GM19023 (cell line): ENCODE measurements around the gene SECISBP2.
"Not testable (repeated sequence)": the region's sequence is repeated elsewhere in the genome, so short reads cannot be mapped to it uniquely, and the experiment has no call there.

Experiments used
- ATAC-seq: cut with Tn5 transposase; IDR thresholded peaks from one replicate; pipeline ENCODE4 v1.9.1; 2021; ENCODE audit warnings: mild to moderate bottlenecking, moderate library complexity; ENCODE audit not compliant: unreplicated experiment

SECISBP2 gene

DNA sequence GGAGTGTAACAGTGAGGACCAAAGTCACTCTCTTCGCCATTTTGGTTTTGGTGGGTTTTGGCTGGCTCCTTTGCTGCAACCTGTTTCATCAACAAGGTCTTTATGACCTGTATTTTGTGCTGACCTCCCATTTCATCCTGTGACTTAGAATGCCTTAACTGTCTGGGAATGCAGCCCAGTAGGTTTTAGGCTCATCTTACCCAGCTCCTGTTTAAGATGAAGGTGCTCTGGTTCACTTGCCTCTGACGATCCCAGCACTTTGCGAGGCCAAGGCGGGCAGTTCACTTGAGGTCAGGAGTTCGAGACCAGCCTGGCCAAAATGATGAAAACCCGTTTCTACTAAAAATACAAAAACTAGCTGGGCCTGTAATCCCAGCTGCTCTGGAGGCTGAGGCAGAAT is 9.1 kb upstream of the SECISBP2 start:
- ATAC-seq, result no peak

GRCh38 chr9:89309608-89310474 is 8.5 kb upstream of the SECISBP2 start:
- ATAC-seq, result no peak

DNA sequence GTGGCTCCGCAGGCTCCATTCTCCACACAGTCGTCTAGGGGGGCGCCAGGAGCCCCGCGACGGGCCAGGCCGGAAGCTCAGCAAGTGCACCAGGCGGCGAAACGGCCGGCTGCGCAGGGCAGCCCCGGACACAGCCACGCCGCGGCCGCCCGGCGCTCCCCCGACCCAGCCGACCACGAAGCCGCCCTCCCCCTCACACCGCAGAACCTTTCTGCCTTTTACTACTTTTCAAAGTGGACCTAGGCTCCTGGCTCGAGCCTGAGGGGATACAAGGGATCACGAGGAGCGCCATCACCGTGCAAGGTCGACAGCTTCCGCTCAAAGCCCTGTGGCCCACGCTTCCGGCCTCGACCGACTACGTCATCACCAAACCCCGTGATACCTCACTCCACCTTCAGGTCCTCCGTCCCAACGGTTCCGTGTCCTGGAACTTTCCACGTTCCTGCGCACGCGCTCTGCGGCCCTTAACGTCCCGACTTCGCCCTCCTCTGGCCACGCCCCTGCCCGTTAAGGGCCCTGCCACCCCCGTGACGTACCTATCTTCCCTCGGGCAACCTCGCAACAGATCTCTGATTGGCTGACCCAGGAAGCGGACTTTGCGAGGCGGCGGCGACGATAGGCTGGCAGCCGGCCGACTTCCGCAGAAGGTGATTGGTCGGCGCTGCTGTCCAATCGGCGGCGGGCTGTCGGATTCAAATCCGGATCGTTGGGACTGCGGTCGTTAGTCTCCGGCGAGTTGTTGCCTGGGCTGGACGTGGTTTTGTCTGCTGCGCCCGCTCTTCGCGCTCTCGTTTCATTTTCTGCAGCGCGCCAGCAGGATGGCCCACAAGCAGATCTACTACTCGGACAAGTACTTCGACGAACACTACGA is 7.6 kb upstream of the SECISBP2 start, which contains the start of gene CKS2:
Gene CKS2 (plus strand): TSS at position 721 of the 871 bp plus-strand sequence. CDS start 98 bp downstream, at position 819.
- ATAC-seq, result peak; percentile 93

GRCh38 chr9:89311346-89312221 is 6.7 kb upstream of the SECISBP2 start:
- ATAC-seq, result peak; percentile 1

GRCh38 chr9:89312222-89312571 is 6.1 kb upstream of the SECISBP2 start:
- no peak for ATAC-seq

- no peak for ATAC-seq
These were observed 4.5 kb upstream of the SECISBP2 start for GRCh38 chr9:89313842-89314241.

- ATAC-seq, result no peak
These were observed 3.3 kb upstream of the SECISBP2 start for GRCh38 chr9:89314955-89315354.

DNA sequence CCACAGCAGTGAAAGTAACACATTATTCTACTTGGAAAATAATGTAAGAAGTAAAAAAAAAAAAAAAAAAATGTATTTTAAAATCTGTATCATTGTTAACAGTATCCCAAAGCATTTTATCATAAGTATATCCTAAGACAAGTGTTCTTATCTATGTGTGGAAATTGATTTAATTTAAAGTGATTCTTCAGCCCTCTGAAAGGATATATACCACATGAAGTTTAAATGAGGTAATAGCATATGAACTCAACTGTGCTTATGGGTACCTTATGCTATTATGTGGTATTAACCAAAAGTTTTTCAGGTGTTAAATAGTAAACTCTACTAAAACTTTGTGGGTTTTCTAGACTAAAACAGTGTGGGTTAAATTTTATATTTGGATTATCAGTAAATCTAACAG is 2.8 kb upstream of the SECISBP2 start:
- no peak for ATAC-seq

DNA sequence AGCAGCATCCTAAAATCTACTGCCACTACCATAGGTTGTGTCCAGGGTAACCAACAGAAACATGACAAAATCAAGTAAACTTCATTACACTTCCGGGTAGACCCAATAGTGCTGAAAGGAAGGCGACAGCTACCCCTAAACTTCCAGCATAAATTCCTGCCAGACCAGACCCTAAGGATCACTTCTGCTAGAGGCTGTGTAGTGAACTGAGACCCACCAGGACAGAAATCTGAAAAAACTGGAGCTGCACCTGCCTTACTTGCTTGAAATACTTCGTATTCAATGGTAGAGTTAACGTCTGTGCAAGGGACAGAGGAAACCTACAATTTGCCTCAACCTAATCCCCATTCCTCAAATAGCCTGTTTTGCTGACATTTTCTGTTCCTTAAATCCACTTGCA is 1.0 kb upstream of the SECISBP2 start:
- no peak for ATAC-seq

DNA sequence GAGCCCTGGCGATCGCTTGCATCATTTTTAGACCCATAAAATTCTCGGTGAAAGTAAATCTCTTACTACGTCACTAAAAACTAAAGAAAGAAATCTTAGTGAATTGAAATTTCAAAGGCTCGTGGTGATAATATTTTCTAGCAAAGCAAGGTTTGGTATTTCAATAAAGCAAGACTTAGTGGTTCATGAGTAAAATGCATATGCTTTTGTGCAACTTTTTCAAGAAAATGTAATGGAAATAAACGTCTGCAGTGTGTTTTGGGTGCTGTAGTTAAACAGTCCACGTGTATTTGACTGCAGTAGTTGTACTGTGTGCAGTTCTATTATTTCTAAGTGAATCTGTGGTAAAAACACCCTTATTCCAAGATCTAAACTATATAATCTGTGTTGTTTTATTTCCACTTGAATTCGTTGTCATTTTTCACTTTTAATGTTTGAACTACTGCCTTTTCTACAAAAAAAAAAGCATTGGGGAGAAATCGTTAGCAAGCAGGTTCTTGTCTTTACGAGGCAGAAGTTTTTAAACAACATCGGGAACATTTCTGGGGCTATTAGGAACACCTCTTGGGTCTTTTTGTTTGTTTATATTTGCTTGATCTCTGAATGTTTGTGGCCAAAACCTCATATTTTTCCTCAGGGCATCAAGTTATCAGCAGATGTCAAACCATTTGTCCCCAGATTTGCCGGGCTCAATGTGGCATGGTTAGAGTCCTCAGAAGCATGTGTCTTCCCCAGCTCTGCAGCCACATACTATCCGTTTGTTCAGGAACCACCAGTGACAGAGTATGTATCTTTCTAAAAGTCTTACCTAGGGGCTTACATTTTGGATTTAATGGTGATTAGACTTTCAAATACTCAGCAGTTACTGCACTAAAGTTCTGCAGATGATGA is 960 bp downstream of the SECISBP2 start:
- ATAC-seq, result no peak

GRCh38 chr9:89323390-89323789 is 5.1 kb downstream of the SECISBP2 start:
- ATAC-seq, result no peak

- ATAC-seq, result no peak
These were observed 7.4 kb downstream of the SECISBP2 start for GRCh38 chr9:89325733-89326132.

DNA sequence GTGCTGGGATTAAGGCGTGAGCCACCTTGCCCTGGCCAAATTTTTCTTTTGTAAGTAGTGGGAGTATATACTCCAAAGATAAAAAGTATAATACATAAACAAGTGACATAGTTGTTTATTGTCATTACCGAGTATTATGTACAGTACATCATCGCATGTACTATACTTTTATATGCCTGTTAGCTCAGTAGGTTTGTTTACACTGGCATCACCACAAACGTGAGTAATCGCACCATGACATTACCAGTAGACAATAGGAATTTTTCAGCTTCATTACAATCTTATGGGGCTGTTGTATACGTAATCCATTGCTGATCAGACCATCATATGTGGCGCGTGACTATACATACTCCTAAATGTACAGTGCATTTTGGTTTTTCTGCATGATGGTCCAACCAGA is 9.8 kb downstream of the SECISBP2 start:
- no peak for ATAC-seq

DNA sequence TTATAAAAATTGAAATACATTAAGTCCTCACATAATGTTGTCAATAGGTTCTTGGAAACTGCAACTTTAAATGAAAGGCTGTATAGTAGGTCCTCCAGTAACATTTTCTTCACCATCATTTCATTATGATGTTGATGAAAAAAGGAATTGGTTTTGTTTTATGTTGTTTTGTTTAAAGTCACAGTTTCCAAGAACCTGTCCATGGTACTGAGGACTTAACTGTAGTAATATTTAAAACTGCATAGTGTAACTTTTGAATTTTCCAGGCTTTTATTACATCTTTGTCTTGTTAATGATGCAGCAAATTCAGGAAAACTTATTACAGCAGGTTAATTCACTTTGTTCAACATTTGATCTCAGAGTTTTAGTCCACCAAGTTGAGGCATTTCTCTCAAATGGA is 11.6 kb downstream of the SECISBP2 start:
- no peak for ATAC-seq

DNA sequence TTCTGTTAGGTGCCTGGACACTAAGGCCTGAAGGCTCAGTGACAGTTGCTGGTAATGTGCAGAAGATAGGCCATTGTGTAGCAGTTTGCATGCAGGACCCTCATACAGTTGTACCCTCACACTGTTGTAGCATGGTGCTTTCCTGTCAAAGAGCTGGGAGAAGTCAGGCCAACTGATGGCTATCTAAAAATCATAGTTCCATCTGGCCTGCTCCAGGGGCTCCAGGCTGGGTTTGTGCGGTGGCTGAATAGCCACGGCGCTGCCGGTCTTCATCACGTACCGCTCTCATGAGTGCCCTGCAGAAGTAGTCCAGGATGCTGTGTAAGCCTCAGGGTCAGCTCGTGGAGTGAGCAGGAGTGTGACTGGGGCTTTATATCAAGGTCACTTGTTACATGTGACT is 12.2 kb downstream of the SECISBP2 start:
- no peak for ATAC-seq

DNA sequence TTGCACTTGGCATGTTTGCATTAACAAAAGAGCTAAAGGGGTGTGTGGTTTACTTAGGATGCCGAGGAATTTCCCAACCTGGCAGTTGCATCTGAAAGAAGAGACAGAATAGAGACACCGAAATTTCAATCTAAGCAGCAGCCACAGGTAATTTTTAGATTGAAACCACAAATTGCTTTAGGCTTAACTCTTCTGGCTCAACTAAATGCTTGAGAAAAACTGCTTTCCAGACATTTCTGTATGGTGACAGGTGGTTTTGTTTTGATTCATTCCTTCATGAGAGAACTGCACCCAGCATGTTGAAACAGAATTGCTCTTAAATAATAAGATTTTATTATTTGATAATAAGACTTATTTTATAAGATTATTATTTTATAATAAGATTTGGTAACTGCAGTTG is 21.5 kb downstream of the SECISBP2 start:
- ATAC-seq, result no peak

DNA sequence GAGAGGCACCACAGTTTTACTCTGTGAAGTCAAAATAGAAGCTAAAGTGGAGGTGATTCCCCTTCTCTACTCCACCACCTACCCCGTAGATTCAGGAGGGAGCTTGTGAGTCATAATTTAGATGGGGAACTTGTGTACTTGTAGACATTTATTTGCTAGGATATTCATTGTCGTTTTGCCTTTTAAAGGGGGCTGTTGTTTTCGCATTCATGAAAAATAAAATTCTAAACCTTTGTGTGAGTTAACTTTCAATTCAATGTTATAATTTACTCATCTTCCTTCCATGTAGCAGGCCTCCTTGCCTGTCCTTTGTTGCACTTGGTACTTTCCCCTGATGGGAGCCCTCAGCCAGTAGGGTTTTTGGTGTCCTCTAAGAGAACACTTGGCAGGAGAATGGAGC is 22.0 kb downstream of the SECISBP2 start:
- peak; percentile 82 for ATAC-seq

GRCh38 chr9:89342213-89342612 is 23.9 kb downstream of the SECISBP2 start:
- ATAC-seq, result no peak

DNA sequence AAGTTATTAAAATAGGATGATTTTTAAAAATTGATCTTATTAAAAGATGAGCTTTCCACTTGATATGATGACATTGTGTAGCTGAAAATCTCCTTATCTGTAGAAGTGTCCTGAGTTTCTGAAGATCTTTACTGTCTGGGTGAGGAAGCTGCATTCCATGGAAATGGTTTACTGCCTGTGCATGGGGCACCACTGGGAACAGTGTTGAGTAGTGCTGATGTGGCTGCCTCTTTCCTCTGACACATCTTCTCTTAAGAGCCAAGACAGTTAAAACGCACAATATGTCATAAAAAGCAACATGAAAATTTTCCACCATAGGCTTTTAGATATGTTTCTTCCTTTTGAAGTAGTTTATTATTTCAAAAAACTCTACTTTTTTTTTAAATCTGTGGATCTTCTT is 24.6 kb downstream of the SECISBP2 start:
- ATAC-seq, result no peak

- ATAC-seq, result not testable (repeated sequence)
These were observed 25.5 kb downstream of the SECISBP2 start for GRCh38 chr9:89343812-89344211.
